ENCODE measurements around the gene ZNF296. TPM values are rescaled to one million over a fixed set of nuclear protein-coding genes. Genes with fewer than 3 reads are reported as not detected.

The ZNF296 gene
- polyA plus RNA-seq, 1 donor from 2014 or later: 1.4 TPM

- Histone ChIP-seq H3K9me2 (ENCODE audit: insufficient read depth, low read length) (no peaks in the 10 kb centered on the region), H3F3A (ENCODE audit: insufficient read depth, low read length, poor library complexity, severe bottlenecking) (no peaks in the 10 kb centered on the region), H2AFZ (ENCODE audit: low read depth, low read length) (no peak overlapping the region), H3K79me2 (replicated peaks; ENCODE audit: insufficient read depth, low read length) (no peaks in the 10 kb centered on the region), H4K20me1 (ENCODE audit: insufficient read depth) (no peaks in the 10 kb centered on the region), H3K9me3 (ENCODE audit: low read length) (no peaks in the 10 kb centered on the region), H3K27ac (ENCODE audit: low read length) (no peak overlapping the region), H3K9ac (ENCODE audit: low read length) (no peak overlapping the region), H3K36me3 (ENCODE audit: insufficient read depth, low read length) (no peaks in the 10 kb centered on the region), H3K27me3 (ENCODE audit: insufficient read depth, low read depth, low read length) (no peaks in the 10 kb centered on the region), H3K4me2 (ENCODE audit: low read length) (no peak overlapping the region), H3K4me3 (ENCODE audit: low read length) (no peak overlapping the region)
- no peak for TF ChIP-seq SMC3 (conservative IDR thresholded peaks at IDR 0.05; ENCODE audit: poor library complexity)
- TF ChIP-seq POLR2AphosphoS5 (IDR thresholded peaks at IDR 0.05): no peak
- TF ChIP-seq REST (IDR thresholded peaks at IDR 0.05; ENCODE audit: borderline replicate concordance): no peak
- TF ChIP-seq EZH2 (IDR thresholded peaks at IDR 0.05; ENCODE audit: borderline replicate concordance, insufficient read depth, low read length, poor library complexity, severe bottlenecking): no peak
- TF ChIP-seq RAD21 (conservative IDR thresholded peaks at IDR 0.05): no peak
- no peak for TF ChIP-seq MXI1 (conservative IDR thresholded peaks at IDR 0.05; ENCODE audit: poor library complexity, severe bottlenecking)
- no peak for TF ChIP-seq CTCF (IDR thresholded peaks at IDR 0.05; ENCODE audit: poor library complexity, severe bottlenecking)
- no peak for TF ChIP-seq TAF1 (IDR thresholded peaks at IDR 0.05; ENCODE audit: low read depth)
- TF ChIP-seq EP300 (conservative IDR thresholded peaks at IDR 0.05; ENCODE audit: poor library complexity, severe bottlenecking): no peak
Measured at GRCh38 chr19:45068041-45068440, 8.2 kb downstream of the ZNF296 start.

GRCh38 chr19:45066921-45067661 is 9.2 kb downstream of the ZNF296 start:
- Histone ChIP-seq H3K9me3 (ENCODE audit: low read length) (no peaks in the 10 kb centered on the region), H3K27me3 (ENCODE audit: insufficient read depth, low read depth, low read length) (no peaks in the 10 kb centered on the region), H4K20me1 (ENCODE audit: insufficient read depth) (no peaks in the 10 kb centered on the region), H3F3A (ENCODE audit: insufficient read depth, low read length, poor library complexity, severe bottlenecking) (no peaks in the 10 kb centered on the region), H3K36me3 (ENCODE audit: insufficient read depth, low read length) (no peaks in the 10 kb centered on the region), H3K79me2 (replicated peaks; ENCODE audit: insufficient read depth, low read length) (no peaks in the 10 kb centered on the region), H3K4me3 (ENCODE audit: low read length) (no peak overlapping the region), H2AFZ (ENCODE audit: low read depth, low read length) (no peak overlapping the region), H3K27ac (ENCODE audit: low read length) (no peak overlapping the region), H3K9me2 (ENCODE audit: insufficient read depth, low read length) (no peaks in the 10 kb centered on the region), H3K9ac (ENCODE audit: low read length) (no peak overlapping the region), H3K4me2 (ENCODE audit: low read length) (no peak overlapping the region)
- no peak for TF ChIP-seq EZH2 (IDR thresholded peaks at IDR 0.05; ENCODE audit: borderline replicate concordance, insufficient read depth, low read length, poor library complexity, severe bottlenecking)
- no peak for TF ChIP-seq SMC3 (conservative IDR thresholded peaks at IDR 0.05; ENCODE audit: poor library complexity)
- no peak for TF ChIP-seq MXI1 (conservative IDR thresholded peaks at IDR 0.05; ENCODE audit: poor library complexity, severe bottlenecking)
- TF ChIP-seq REST (IDR thresholded peaks at IDR 0.05; ENCODE audit: borderline replicate concordance): no peak
- no peak for TF ChIP-seq TAF1 (IDR thresholded peaks at IDR 0.05; ENCODE audit: low read depth)
- no peak for TF ChIP-seq EP300 (conservative IDR thresholded peaks at IDR 0.05; ENCODE audit: poor library complexity, severe bottlenecking)
- no peak for TF ChIP-seq CTCF (IDR thresholded peaks at IDR 0.05; ENCODE audit: poor library complexity, severe bottlenecking)
- TF ChIP-seq POLR2AphosphoS5 (IDR thresholded peaks at IDR 0.05): no peak
- no peak for TF ChIP-seq RAD21 (conservative IDR thresholded peaks at IDR 0.05)

Data from neural cell (in vitro differentiated cells).